PC-9 (cell line): ENCODE data around the gene NFKBIE. TPM values are rescaled to one million over a fixed set of nuclear protein-coding genes. Genes with fewer than 3 reads are reported as not detected.

ENCODE experiments used
- BruUV-seq: library from RNA; stranded (reverse); fragments of 400-500 nt; replicated peaks from 2 replicates; lab custom pipeline; 2021; lab: Mats Ljungman, UMichigan
- CTCF ChIA-PET: fragments of 300-600 bp; sonication (Branson Sonifier 250); formaldehyde crosslinking; loops from one replicate; lab custom pipeline; 2022; ENCODE audit warnings: antibody characterized with exemption; lab: Charles Lee
- POLR2A ChIA-PET: fragments of 300-600 bp; sonication (Branson Sonifier 250); formaldehyde crosslinking; loops from one replicate; lab custom pipeline; 2022; ENCODE audit warnings: antibody characterized with exemption; ENCODE audit not compliant: unreplicated experiment; lab: Charles Lee
- DNase-seq, 2 experiments: peaks; one replicate each; pipeline versions ENCODE4 v3.0.0 to v3.0.0-alpha.2; 2015 to 2022; ENCODE audit warnings: mixed read lengths in 1 of 2
- H2AFZ ChIP-seq: fragments of 200-600 bp; sonication (generic); 2 replicates; pipeline ENCODE4 v1.8.1; 2017; ENCODE audit warnings: antibody characterized with exemption
- H3F3A ChIP-seq: fragments of 200-600 bp; sonication (generic); 2 replicates; pipeline ENCODE4 v1.8.1; 2017; ENCODE audit warnings: antibody characterized with exemption, mild to moderate bottlenecking, low read depth; ENCODE audit not compliant: insufficient read depth
- H3K27ac ChIP-seq: fragments of 200-600 bp; sonication (generic); 2 replicates; pipeline ENCODE4 v1.6.1; 2016; ENCODE audit warnings: mixed run types
- H3K27me3 ChIP-seq: fragments of 200-600 bp; sonication (generic); 2 replicates; pipeline ENCODE4 v1.6.1; 2016; ENCODE audit warnings: low read depth, mixed run types; ENCODE audit not compliant: insufficient read depth
- H3K36me3 ChIP-seq: fragments of 200-600 bp; sonication (generic); 2 replicates; pipeline ENCODE4 v1.6.1; 2016; ENCODE audit warnings: low read depth, mixed run types
- H3K4me1 ChIP-seq: fragments of 200-600 bp; sonication (generic); replicated peaks from 2 replicates; pipeline ENCODE4 v1.6.1; 2016; ENCODE audit warnings: mixed run types; ENCODE audit not compliant: insufficient read depth
- H3K4me2 ChIP-seq: fragments of 200-600 bp; sonication (generic); 2 replicates; pipeline ENCODE4 v1.6.1; 2017; ENCODE audit warnings: mixed run types
- H3K4me3 ChIP-seq: fragments of 200-600 bp; sonication (generic); 2 replicates; pipeline ENCODE4 v1.6.1; 2016; ENCODE audit warnings: mixed run types
- H3K79me2 ChIP-seq: fragments of 200-600 bp; sonication (generic); 2 replicates; pipeline ENCODE4 v1.6.1; 2017; ENCODE audit warnings: low read depth, mixed run types
- H3K9me2 ChIP-seq: fragments of 200-600 bp; sonication (generic); 2 replicates; pipeline ENCODE4 v1.8.1; 2017; ENCODE audit warnings: mild to moderate bottlenecking; ENCODE audit not compliant: insufficient read depth
- H3K9me3 ChIP-seq: fragments of 200-600 bp; sonication (generic); 2 replicates; pipeline ENCODE4 v1.8.1; 2016; ENCODE audit warnings: low read depth; ENCODE audit not compliant: insufficient read depth
- H4K20me1 ChIP-seq: fragments of 200-600 bp; sonication (generic); 2 replicates; pipeline ENCODE4 v1.8.1; 2017; ENCODE audit not compliant: insufficient read depth
- CTCF ChIP-seq: fragments of 200-600 bp; sonication (generic); conservative IDR thresholded peaks from 2 replicates; pipeline ENCODE4 v1.6.1; 2017; ENCODE audit warnings: mixed run types, antibody characterized with exemption, mild to moderate bottlenecking, moderate library complexity
- EZH2 ChIP-seq: fragments of 200-600 bp; sonication (generic); IDR thresholded peaks from 2 replicates; pipeline ENCODE4 v1.8.0; 2017; ENCODE audit warnings: antibody characterized with exemption, low read depth
- intact Hi-C: fragments of 100-400 bp; cut with micrococcal nuclease; formaldehyde crosslinking; loops from one replicate; pipeline ENCODE4 v1.10.0; 2022; ENCODE audit not compliant: unreplicated experiment
- total RNA-seq: library from RNA; stranded (reverse); gene quantifications from 2 replicates; pipeline ENCODE4 v1.2.3, GENCODE V29; 2021

The NFKBIE gene
- total RNA-seq, 1 experiment from 2014 or later: 7.6 TPM

GRCh38 chr6:44219053-44219814 lies 46.1 kb downstream of the NFKBIE start:
- ChIA-PET CTCF (interaction anchor here (0.6 to 1.0 kb wide), 2 partner anchors 36 to 47 kb away, joined by 3 read pairs; no protein-coding TSS in a partner anchor), POLR2A (interaction anchor here (0.5 to 0.7 kb wide), 5 partner anchors 18 to 418 kb away, joined by 3 to 14 read pairs (median 5); no protein-coding TSS in a partner anchor)
- Histone ChIP-seq H3K79me2 (peaks cover 4% of the 10 kb centered on the region; the same call in 1 of the 2 replicates), H3K4me2 (peak overlapping the region; percentile 86), H3K36me3 (no peaks in the 10 kb centered on the region), H3F3A (peaks cover 24% of the 10 kb centered on the region; the same call in 1 of the 2 replicates), H3K27me3 (no peaks in the 10 kb centered on the region), H3K9me3 (no peaks in the 10 kb centered on the region), H3K4me3 (peak overlapping the region; percentile 64), H4K20me1 (no peaks in the 10 kb centered on the region), H2AFZ (peak overlapping the region; percentile 93), H3K4me1 (peaks cover 27% of the 10 kb centered on the region), H3K27ac (peak overlapping the region; percentile 50), H3K9me2 (no peaks in the 10 kb centered on the region)
- DNase-seq: peak; percentile 67 to 85
- TF ChIP-seq CTCF (no peak), EZH2 (no peak)
- intact Hi-C loops: no loop called here
- BruUV-seq: TSS peak; percentile 66

- Histone ChIP-seq H3K9me2 (no peaks in the 10 kb centered on the region), H4K20me1 (no peaks in the 10 kb centered on the region), H3K36me3 (no peaks in the 10 kb centered on the region), H3K4me3 (no peak overlapping the region), H2AFZ (no peak overlapping the region), H3K4me2 (peak overlapping the region; percentile 86; the same call in 1 of the 2 replicates), H3K9me3 (no peaks in the 10 kb centered on the region), H3K79me2 (0 out of 2 replicates have a peak, but pooled peaks cover 4% of the 10 kb centered on the region), H3F3A (peaks cover 19% of the 10 kb centered on the region; the same call in 1 of the 2 replicates), H3K4me1 (peaks cover 19% of the 10 kb centered on the region), H3K27me3 (no peaks in the 10 kb centered on the region), H3K27ac (peak overlapping the region; percentile 50)
- intact Hi-C loops: no loop called here
- no TSS peak for BruUV-seq
- DNase-seq: no peak
- ChIA-PET CTCF (no interaction called here), POLR2A (no interaction called here)
- no peak for TF ChIP-seq CTCF
- no peak for TF ChIP-seq EZH2
Observed at GRCh38 chr6:44217332-44218143, 47.8 kb downstream of the NFKBIE start.

GRCh38 chr6:44216677-44217331 lies 48.5 kb downstream of the NFKBIE start, which contains the start of gene MYMX:
MYMX (plus strand) TSS chr6:44216926; CDS start chr6:44217472, 546 bp downstream.
- BruUV-seq: no TSS peak
- intact Hi-C loops: no loop called here
- no peaks in the 10 kb centered on the region for H3K9me2 ChIP-seq
- peaks cover 16% of the 10 kb centered on the region for H3K4me1 ChIP-seq
- no peaks in the 10 kb centered on the region for H4K20me1 ChIP-seq
- no peaks in the 10 kb centered on the region for H3K27me3 ChIP-seq
- peak within 1 kb of the TSS; percentile 86; the same call in 1 of the 2 replicates for H3K4me2 ChIP-seq
- TF ChIP-seq CTCF (no peak), EZH2 (no peak)
- ChIA-PET CTCF (no interaction called here), POLR2A (no interaction called here)
- no peak for DNase-seq
- no peaks in the 10 kb centered on the region for H3K36me3 ChIP-seq
- no peak within 1 kb of the TSS; the same call in 1 of the 2 replicates for H3K27ac ChIP-seq
- H3K79me2 ChIP-seq: 0 out of 2 replicates have a peak, but pooled peaks cover 4% of the 10 kb centered on the region
- no peak within 1 kb of the TSS for H2AFZ ChIP-seq
- H3K9me3 ChIP-seq: no peaks in the 10 kb centered on the region
- H3K4me3 ChIP-seq: no peak within 1 kb of the TSS
- peaks cover 15% of the 10 kb centered on the region; the same call in 1 of the 2 replicates for H3F3A ChIP-seq
